Fibroblast of lung (primary cell): ENCODE data around the gene FBXO30. TPM values are rescaled to one million over a fixed set of nuclear protein-coding genes. Genes with fewer than 3 reads are reported as not detected.

Source experiments
- DNase-seq, 2 donors: peaks; one replicate each; pipeline versions ENCODE4 v3.0.0 to v3.0.0-alpha.2; 2010; ENCODE audit warnings: low read depth in 2 of 2
- H2AFZ ChIP-seq: 2 replicates; pipeline ENCODE4 v1.5.1; 2012; ENCODE audit warnings: low read length, control low read depth, inconsistent platforms
- H3K27ac ChIP-seq: 2 replicates; pipeline ENCODE4 v1.5.1; 2011; ENCODE audit warnings: low read length, control low read depth; ENCODE audit not compliant: insufficient read depth
- H3K27me3 ChIP-seq: 2 replicates; pipeline ENCODE4 v1.5.1; 2011; ENCODE audit warnings: mild to moderate bottlenecking, low read length; ENCODE audit not compliant: control insufficient read depth, insufficient read depth
- H3K36me3 ChIP-seq: 2 replicates; pipeline ENCODE4 v1.5.1; 2011; ENCODE audit warnings: low read length; ENCODE audit not compliant: control insufficient read depth, insufficient read depth
- H3K4me1 ChIP-seq: 2 replicates; pipeline ENCODE4 v1.5.1; 2011; ENCODE audit warnings: low read length; ENCODE audit not compliant: control insufficient read depth, insufficient read depth; ENCODE audit errors: extremely low read depth
- H3K4me2 ChIP-seq: 2 replicates; pipeline ENCODE4 v1.5.1; 2011; ENCODE audit warnings: low read length, control low read depth; ENCODE audit not compliant: insufficient read depth; ENCODE audit errors: extremely low read depth
- H3K4me3 ChIP-seq, 4 experiments: fragments of 200-600 bp in 1 of 4; sonication (generic) in 1 of 4; replicated peaks in 1 of 4; 2 replicates each; pipeline ENCODE4 v1.5.1; 2011 to 2016; ENCODE audit warnings: low read length in 4 of 4, low read depth in 3 of 4, mild to moderate bottlenecking in 3 of 4, control low read depth in 2 of 4, inconsistent platforms in 1 of 4, mixed read lengths in 1 of 4; ENCODE audit not compliant: insufficient read depth in 1 of 4; ENCODE audit errors: control extremely low read depth in 1 of 4
- H3K79me2 ChIP-seq: 2 replicates; pipeline ENCODE4 v1.5.1; 2012; ENCODE audit warnings: mild to moderate bottlenecking, low read length, inconsistent platforms; ENCODE audit not compliant: control insufficient read depth, insufficient read depth
- H3K9ac ChIP-seq: 2 replicates; pipeline ENCODE4 v1.5.1; 2011; ENCODE audit warnings: mild to moderate bottlenecking, low read length, control low read depth; ENCODE audit not compliant: insufficient read depth
- H3K9me3 ChIP-seq: 2 replicates; pipeline ENCODE4 v1.5.1; 2012; ENCODE audit warnings: low read depth, low read length; ENCODE audit not compliant: control insufficient read depth, insufficient read depth
- H4K20me1 ChIP-seq: 2 replicates; pipeline ENCODE4 v1.5.1; 2011; ENCODE audit warnings: low read length; ENCODE audit not compliant: control insufficient read depth, insufficient read depth; ENCODE audit errors: extremely low read depth
- EZH2 ChIP-seq: IDR thresholded peaks from 2 replicates; pipeline ENCODE4 v1.5.1; 2012; ENCODE audit warnings: low read length, control low read depth, mild to moderate bottlenecking; ENCODE audit errors: missing control alignments
- polyA plus RNA-seq, 2 donors: library from polyadenylated mRNA; depleted of rRNA in 1 of 2; stranded (reverse) in 1 of 2; unstranded in 1 of 2; fragments of >200 nt; gene quantifications; 2 replicates each; pipeline ENCODE4 v1.2.1, GENCODE V29; 2011 to 2012; ENCODE audit warnings: missing spikeins in 1 of 2
- total RNA-seq: library from RNA; depleted of rRNA; stranded (reverse); fragments of >200 nt; gene quantifications from 2 replicates; pipeline ENCODE4 v1.2.1, GENCODE V29; 2014
- TF ChIP-seq, protein P1 (sequence below), 2 donors: IDR thresholded peaks in 1 of 2; conservative IDR thresholded peaks in 1 of 2; 1 replicate in 1 of 2; 2 replicates in 1 of 2; pipeline ENCODE4 v1.5.1; 2011 to 2012; ENCODE audit warnings: low read length in 2 of 2, control low read depth in 1 of 2, inconsistent platforms in 1 of 2, low read depth in 1 of 2, mild to moderate bottlenecking in 1 of 2

The FBXO30 gene
- total and polyA plus RNA-seq, 2 donors (not counting 1 experiment from before 2014, with no cell fraction given), result 11.6 to 25.9 TPM

DNA sequence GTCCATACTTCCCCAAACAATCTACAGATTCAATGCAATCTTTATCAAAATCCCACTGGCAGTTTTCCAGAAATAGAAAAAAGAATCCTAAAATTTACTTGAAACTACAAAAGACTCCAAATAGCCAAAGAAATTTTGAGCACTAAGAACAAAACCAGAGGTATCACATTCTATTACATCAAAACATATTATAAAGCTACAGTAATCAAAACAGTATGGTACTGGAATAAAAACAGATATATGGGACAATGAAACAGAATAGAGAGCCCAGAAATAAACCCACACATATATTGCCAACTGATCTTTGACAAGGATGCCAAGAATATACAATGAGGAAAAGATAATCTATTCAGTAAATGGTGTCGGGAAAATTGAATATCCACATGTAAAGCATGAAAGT lies 46.0 kb upstream of the FBXO30 start:
- no peaks in the 10 kb centered on the region for H3K27me3 ChIP-seq

DNA sequence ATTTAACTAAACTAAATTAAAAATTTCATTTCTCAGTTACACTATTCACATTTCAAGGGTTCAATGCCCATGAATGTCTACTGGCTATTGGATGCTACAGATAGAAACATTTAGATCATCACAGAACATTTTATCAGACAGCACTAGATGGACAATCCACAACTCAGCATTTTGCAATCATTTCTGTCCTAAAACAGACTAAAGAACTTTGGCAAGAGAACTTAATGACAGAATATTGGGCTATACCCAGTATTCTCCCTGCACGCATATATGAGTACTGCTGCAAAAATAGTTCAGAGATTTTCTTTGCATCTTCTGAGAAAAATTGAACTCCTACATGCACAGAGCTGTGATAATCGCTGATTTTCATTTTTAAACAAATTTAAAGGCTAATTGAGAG lies 36.1 kb upstream of the FBXO30 start:
- H3K4me1 ChIP-seq, result no peaks in the 10 kb centered on the region
- no peaks in the 10 kb centered on the region for H3K36me3 ChIP-seq
- no peak for DNase-seq
- no peaks in the 10 kb centered on the region for H3K79me2 ChIP-seq
- no peaks in the 10 kb centered on the region for H3K9me3 ChIP-seq
- H4K20me1 ChIP-seq, result no peaks in the 10 kb centered on the region
- no peak overlapping the region for H3K9ac ChIP-seq
- TF ChIP-seq EZH2, result no peak
- TF ChIP-seq, protein P1, sequence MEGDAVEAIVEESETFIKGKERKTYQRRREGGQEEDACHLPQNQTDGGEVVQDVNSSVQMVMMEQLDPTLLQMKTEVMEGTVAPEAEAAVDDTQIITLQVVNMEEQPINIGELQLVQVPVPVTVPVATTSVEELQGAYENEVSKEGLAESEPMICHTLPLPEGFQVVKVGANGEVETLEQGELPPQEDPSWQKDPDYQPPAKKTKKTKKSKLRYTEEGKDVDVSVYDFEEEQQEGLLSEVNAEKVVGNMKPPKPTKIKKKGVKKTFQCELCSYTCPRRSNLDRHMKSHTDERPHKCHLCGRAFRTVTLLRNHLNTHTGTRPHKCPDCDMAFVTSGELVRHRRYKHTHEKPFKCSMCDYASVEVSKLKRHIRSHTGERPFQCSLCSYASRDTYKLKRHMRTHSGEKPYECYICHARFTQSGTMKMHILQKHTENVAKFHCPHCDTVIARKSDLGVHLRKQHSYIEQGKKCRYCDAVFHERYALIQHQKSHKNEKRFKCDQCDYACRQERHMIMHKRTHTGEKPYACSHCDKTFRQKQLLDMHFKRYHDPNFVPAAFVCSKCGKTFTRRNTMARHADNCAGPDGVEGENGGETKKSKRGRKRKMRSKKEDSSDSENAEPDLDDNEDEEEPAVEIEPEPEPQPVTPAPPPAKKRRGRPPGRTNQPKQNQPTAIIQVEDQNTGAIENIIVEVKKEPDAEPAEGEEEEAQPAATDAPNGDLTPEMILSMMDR (conservative IDR thresholded peaks at IDR 0.05 in 1 of 2, IDR thresholded peaks at IDR 0.05 in 1 of 2; ENCODE audit: low read depth in 1 of 2, low read length in 2 of 2), result no peak
- H2AFZ ChIP-seq, result no peak overlapping the region
- H3K4me3 ChIP-seq, result no peak overlapping the region
- H3K27ac ChIP-seq, result no peak overlapping the region
- H3K27me3 ChIP-seq, result no peaks in the 10 kb centered on the region
- H3K4me2 ChIP-seq, result no peak overlapping the region

More for the DNA sequence above, 46.0 kb upstream of the FBXO30 start:
- TF ChIP-seq EZH2, result no peak
- TF ChIP-seq, protein P1 (conservative IDR thresholded peaks at IDR 0.05 in 1 of 2, IDR thresholded peaks at IDR 0.05 in 1 of 2; ENCODE audit: low read depth in 1 of 2, low read length in 2 of 2), result no peak
- no peaks in the 10 kb centered on the region for H3K4me1 ChIP-seq
- H3K36me3 ChIP-seq, result no peaks in the 10 kb centered on the region
- no peak overlapping the region for H3K4me2 ChIP-seq
- H3K27ac ChIP-seq, result no peak overlapping the region
- no peaks in the 10 kb centered on the region for H3K9me3 ChIP-seq
- H3K4me3 ChIP-seq, result no peak overlapping the region
- H2AFZ ChIP-seq, result no peak overlapping the region
- H3K79me2 ChIP-seq, result no peaks in the 10 kb centered on the region
- no peak for DNase-seq
- no peaks in the 10 kb centered on the region for H4K20me1 ChIP-seq
- H3K9ac ChIP-seq, result no peak overlapping the region

DNA sequence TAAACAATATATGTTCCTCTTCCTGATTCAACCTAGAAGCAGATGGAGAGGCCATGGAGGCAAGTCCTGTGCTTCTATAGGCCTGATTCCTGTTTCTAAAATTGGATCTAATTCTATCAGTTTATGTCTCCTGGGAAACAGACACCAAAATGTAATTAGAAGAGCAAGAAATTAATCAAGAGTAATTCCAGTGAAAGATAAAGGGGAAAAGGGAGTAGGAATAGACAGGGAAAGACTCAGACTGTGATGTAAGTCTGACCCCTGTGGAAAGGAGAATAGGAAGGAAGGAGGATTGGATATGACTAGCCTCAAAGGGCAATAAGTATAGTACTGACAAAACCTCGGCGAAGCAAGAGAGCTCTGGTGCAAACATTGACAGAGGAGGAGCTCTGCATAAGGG lies 33.9 kb upstream of the FBXO30 start:
- H3K27ac ChIP-seq, result no peak overlapping the region
- H3K9me3 ChIP-seq, result no peaks in the 10 kb centered on the region
- no peaks in the 10 kb centered on the region for H3K36me3 ChIP-seq
- H2AFZ ChIP-seq, result no peak overlapping the region
- H3K9ac ChIP-seq, result no peak overlapping the region
- no peak overlapping the region for H3K4me3 ChIP-seq
- H3K27me3 ChIP-seq, result no peaks in the 10 kb centered on the region
- no peak for DNase-seq
- H4K20me1 ChIP-seq, result no peaks in the 10 kb centered on the region
- no peaks in the 10 kb centered on the region for H3K4me1 ChIP-seq
- H3K4me2 ChIP-seq, result no peak overlapping the region
- no peaks in the 10 kb centered on the region for H3K79me2 ChIP-seq
- TF ChIP-seq, protein P1 (conservative IDR thresholded peaks at IDR 0.05 in 1 of 2, IDR thresholded peaks at IDR 0.05 in 1 of 2; ENCODE audit: low read depth in 1 of 2, low read length in 2 of 2), result no peak
- TF ChIP-seq EZH2, result no peak
